CD4-positive, alpha-beta T cell treated with Interleukin-4 for 1 hour (primary cell): ENCODE results near the gene SOCS7.

Experiments
- DNase-seq, 2 donors: peaks; one replicate each; pipeline ENCODE4 v3.0.0-alpha.2; 2020 to 2022

SOCS7 gene

GRCh38 chr17:38369124-38369886 is 17.7 kb downstream of the SOCS7 start:
- DNase-seq: no peak

DNA sequence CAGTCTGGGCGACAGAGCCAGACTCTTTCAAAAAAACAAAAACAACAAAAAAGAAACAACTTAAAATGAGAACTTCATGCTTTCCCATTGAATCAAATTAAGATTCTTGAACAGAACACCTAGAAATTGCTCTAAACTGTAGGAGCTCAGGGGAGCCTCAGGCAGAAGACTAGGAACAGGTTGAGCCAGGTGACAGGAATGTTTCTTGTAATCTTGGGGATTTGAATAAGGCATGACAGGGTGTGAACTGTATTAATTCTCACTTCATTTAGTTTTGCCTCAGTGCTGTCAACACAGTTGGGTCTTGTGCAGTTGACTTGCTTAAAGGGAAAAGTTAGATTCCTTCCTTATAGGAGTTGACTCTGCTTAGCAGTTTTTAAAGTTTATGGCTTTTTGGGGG is 27.8 kb downstream of the SOCS7 start:
- no peak for DNase-seq

DNA sequence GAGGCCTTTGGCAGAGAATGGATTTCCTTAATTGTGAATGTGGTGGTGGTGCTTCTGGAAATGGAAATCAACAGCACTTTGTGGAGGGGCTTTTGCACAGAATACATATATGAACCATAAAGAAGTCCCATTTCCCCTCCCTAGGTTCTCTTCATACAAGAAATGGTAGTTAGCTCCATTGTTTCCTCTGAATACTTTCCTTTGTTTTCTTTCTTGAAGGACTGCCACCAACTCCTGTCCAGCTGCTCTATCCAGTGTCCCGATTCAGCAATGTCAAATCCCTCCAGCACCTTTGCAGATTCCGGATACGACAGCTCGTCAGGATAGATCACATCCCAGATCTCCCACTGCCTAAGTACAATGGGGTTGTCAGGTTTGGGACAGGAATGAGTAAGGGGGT is 43.4 kb downstream of the SOCS7 start:
- DNase-seq: no peak

DNA sequence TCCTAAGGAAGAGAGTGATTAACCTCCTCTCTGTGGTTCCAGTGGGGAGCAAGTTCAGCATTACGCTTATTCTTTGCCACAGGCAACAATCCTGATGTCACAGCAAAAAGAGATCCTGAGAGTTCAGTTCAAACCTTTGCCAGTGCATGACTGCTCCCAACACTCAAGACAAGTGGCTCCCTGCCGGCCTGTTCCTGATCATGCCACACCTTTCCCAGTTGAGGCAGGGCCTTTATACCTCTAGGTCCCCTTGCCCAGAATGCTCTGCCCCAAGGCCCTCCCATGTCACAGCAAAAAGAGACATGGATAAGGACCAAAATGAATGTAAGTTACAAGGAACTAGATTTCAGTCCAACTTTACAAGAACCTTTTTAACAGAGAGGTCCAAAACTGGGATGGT is 45.6 kb downstream of the SOCS7 start:
- DNase-seq: no peak

- DNase-seq: no peak
Measured at GRCh38 chr17:38400286-38400685, 48.6 kb downstream of the SOCS7 start.

DNA sequence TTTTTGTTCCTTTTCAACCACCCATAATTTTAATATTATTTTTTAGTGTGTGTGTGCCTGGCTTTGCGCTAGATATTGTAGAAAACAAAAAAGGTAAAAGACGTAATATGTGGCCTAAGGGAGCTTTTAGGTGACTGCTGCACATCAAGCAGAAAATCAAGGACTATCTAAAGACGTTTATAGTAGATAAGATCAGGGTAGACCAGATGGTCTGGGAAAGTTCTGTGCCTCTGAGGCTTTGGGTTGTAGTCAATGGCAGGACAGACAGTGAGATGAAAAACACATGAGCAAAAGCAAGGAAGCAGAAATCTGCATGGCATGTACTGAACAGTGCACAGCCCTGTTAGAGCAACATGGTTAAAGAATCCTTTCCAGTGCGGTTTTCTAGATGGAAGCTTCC is 49.8 kb downstream of the SOCS7 start:
- no peak for DNase-seq

GRCh38 chr17:38402897-38403296 is 51.3 kb downstream of the SOCS7 start:
- no peak for DNase-seq

DNA sequence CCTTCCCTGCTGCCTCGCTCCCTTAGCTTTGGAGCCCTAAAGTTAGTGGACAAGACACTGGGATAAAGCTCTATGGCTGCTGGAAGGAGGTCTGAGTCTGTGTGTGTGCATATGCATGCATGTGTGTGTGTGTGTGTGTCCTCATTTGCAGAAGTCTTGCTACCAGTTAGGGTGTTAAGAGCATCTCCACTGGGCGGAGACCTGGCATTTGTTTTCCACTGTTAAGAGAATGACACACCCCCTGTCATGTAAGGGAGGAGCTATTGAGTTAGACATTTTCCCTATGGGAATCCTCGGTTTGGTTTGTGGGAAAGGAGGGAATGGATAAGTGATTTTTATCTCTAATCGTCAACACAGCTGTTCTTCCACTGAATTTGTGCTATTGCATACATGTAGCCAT is 51.8 kb downstream of the SOCS7 start:
- DNase-seq: no peak

GRCh38 chr17:38404174-38404943 is 52.7 kb downstream of the SOCS7 start:
- no peak for DNase-seq

- no peak for DNase-seq
Measured at GRCh38 chr17:38405654-38406053, 54.0 kb downstream of the SOCS7 start.

- DNase-seq: no peak
Measured at GRCh38 chr17:38410201-38410600, 58.6 kb downstream of the SOCS7 start.

DNA sequence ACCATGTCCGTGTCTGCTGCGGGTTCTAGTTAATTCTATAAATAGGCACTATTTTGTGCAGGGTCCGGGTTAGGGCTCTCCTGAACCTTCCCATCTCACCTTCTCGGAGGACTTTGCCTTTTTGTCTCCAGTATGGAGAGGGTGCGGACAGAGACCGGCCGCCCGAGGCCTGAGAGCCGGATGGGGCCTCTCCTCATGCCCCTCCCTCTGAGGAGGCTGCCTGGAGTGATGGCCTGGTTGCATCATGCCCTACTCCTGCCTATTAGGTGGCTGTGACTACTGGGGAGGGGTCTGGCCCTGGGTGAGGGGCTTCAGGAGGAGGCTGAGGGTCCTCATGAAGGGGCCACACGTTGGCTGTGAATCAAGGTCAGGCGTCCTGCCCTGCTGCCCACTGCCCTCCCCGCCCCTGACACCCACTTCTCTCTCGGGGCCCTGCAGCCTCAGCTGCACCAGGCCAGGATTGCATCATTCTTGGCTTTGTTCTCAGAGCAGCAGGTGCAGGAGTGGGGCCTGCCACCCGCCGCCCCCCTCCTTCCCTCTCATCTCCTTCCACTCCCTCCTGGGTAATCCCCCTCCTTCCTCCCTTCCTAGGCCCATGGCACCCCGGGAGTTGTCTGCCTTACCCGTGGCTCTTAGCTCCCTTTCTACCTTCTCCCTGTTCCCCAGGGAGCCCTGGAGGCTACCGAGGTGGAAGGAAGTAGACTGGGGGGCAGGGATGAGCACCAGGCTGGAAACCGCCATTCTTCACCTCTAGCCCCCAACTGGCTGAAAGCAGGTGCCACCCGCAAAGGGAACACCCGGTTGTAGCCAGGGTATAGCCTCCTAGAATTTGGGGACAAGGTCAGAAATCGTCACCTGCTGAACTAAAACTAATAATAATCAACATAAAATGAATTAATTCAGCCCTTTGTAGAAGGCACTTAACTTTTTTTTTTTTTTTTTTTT is 63.9 kb downstream of the SOCS7 start:
- no peak for DNase-seq

DNA sequence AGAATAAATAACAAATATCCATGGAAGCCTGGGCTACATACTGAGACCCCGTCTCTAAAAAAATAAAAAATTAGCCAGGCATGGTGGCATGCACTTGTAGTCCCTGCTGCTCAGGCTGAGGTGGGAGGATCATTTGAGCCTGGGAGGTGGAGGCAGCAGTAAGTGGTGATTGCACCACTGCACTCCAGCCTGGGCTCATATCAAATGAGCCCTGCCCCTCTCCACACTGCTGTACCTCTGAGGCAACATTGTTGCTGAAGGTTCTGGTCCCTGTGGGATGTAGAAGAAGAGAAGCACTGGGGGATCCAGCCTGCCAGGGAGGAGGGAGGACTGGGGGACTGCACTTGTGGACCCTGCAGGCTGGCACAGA is 65.2 kb downstream of the SOCS7 start:
- no peak for DNase-seq

- no peak for DNase-seq
Measured at GRCh38 chr17:38417210-38417951, 65.7 kb downstream of the SOCS7 start.

GRCh38 chr17:38418062-38418692 is 66.5 kb downstream of the SOCS7 start:
- no peak for DNase-seq

- DNase-seq: no peak
Measured at GRCh38 chr17:38418693-38419507, 67.3 kb downstream of the SOCS7 start.

DNA sequence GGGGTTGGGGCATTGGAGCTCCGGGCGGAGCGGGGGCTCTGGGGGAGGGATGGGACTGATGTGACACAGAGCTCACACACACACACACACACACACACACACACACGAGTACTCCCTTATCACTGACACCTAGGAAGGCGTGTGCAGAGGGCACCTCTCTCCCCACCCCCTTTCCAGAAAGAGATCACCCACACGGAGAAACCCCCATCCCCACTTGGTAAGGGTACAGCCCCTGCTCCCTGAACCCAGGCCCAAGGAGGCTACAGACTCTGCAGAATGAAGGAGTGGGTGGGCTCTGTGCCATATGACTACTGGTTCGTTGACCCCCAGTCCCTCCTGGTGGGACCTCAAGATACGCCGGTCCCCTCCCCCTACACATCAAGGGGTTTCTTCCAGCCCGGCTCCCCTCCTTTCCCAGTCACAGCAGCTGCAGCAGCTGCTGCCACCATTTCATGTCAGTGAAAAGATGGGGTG is 67.9 kb downstream of the SOCS7 start:
- no peak for DNase-seq

- no peak for DNase-seq
Measured at GRCh38 chr17:38420518-38420917, 68.9 kb downstream of the SOCS7 start.

- DNase-seq: no peak
Measured at GRCh38 chr17:38421171-38421841, 69.7 kb downstream of the SOCS7 start.
